ENCODE measurements around the gene TMEM115.
A peak's percentile ranks its signal among the peaks of the same experiment; 100 is the strongest.

TMEM115 gene

GRCh38 chr3:50354186-50354764 is 5.0 kb downstream of the TMEM115 start:
- DNase-seq (ENCODE audit: low spot score): no peak
- no peak for TF ChIP-seq CTCF (IDR thresholded peaks at IDR 0.05; ENCODE audit: borderline replicate concordance, control extremely low read depth, extremely low read depth, insufficient read depth, missing control alignments)
- in situ Hi-C loops (cut with MboI; ENCODE audit: low sequenced_read_pairs, unreplicated experiment): no loop called here

- in situ Hi-C loops (cut with MboI; ENCODE audit: low sequenced_read_pairs, unreplicated experiment): no loop called here
- no peak for DNase-seq (ENCODE audit: low spot score)
- no peak for TF ChIP-seq CTCF (IDR thresholded peaks at IDR 0.05; ENCODE audit: borderline replicate concordance, control extremely low read depth, extremely low read depth, insufficient read depth, missing control alignments)
Observed at GRCh38 chr3:50353245-50354004, 5.9 kb downstream of the TMEM115 start.

- no peak for DNase-seq (ENCODE audit: low spot score)
- in situ Hi-C loops (cut with MboI; ENCODE audit: low sequenced_read_pairs, unreplicated experiment): no loop called here
Observed at GRCh38 chr3:50352781-50353180, 6.5 kb downstream of the TMEM115 start.

GRCh38 chr3:50351323-50351697 is 8.0 kb downstream of the TMEM115 start:
- TF ChIP-seq CTCF (IDR thresholded peaks at IDR 0.05; ENCODE audit: borderline replicate concordance, control extremely low read depth, extremely low read depth, insufficient read depth, missing control alignments): no peak
- in situ Hi-C loops (cut with MboI; ENCODE audit: low sequenced_read_pairs, unreplicated experiment): no loop called here
- no peak for DNase-seq (ENCODE audit: low spot score)

More at GRCh38 chr3:50352781-50353180, 6.5 kb downstream of the TMEM115 start:
- TF ChIP-seq CTCF (IDR thresholded peaks at IDR 0.05; ENCODE audit: borderline replicate concordance, control extremely low read depth, extremely low read depth, insufficient read depth, missing control alignments): peak; percentile 12

- TF ChIP-seq CTCF (IDR thresholded peaks at IDR 0.05; ENCODE audit: borderline replicate concordance, control extremely low read depth, extremely low read depth, insufficient read depth, missing control alignments): no peak
- peak; percentile 97 for DNase-seq (ENCODE audit: low spot score)
- in situ Hi-C loops (cut with MboI; ENCODE audit: low sequenced_read_pairs, unreplicated experiment): no loop called here
Observed at GRCh38 chr3:50350527-50351322, 8.6 kb downstream of the TMEM115 start, which contains the start of the genes CYB561D2 and NPRL2. CYB561D2 (plus strand) TSS chr3:50350862; CDS start chr3:50351434, 572 bp downstream. NPRL2 (minus strand) TSS chr3:50350775; CDS start chr3:50350652, 123 bp downstream.

GRCh38 chr3:50350213-50350526 is 9.2 kb downstream of the TMEM115 start:
- DNase-seq (ENCODE audit: low spot score): no peak
- in situ Hi-C loops (cut with MboI; ENCODE audit: low sequenced_read_pairs, unreplicated experiment): no loop called here
- TF ChIP-seq CTCF (IDR thresholded peaks at IDR 0.05; ENCODE audit: borderline replicate concordance, control extremely low read depth, extremely low read depth, insufficient read depth, missing control alignments): no peak

All from GM13976 (cell line).